Measurements from ENCODE around the gene TIGD1.

The TIGD1 gene

GRCh38 chr2:232550354-232551249, at the start of gene TIGD1, which contains the start of gene EIF4E2:
TSS of gene TIGD1 (minus strand) at chr2:232550557. CDS start at chr2:232549882, 675 bp downstream.
TSS of gene EIF4E2 (plus strand) at chr2:232550689. CDS start at chr2:232550725, 36 bp downstream.
- peak within 1 kb of the TSS; percentile 73 to 97 (median 83) for H3K4me3 ChIP-seq
- peak within 1 kb of the TSS; percentile 94 to 100 (median 98) for H3K27ac ChIP-seq

GRCh38 chr2:232598293-232598692, 47.9 kb upstream of the TIGD1 start:
- H3K4me3 ChIP-seq = no peak overlapping the region
- no peak overlapping the region for H3K27ac ChIP-seq

DNA sequence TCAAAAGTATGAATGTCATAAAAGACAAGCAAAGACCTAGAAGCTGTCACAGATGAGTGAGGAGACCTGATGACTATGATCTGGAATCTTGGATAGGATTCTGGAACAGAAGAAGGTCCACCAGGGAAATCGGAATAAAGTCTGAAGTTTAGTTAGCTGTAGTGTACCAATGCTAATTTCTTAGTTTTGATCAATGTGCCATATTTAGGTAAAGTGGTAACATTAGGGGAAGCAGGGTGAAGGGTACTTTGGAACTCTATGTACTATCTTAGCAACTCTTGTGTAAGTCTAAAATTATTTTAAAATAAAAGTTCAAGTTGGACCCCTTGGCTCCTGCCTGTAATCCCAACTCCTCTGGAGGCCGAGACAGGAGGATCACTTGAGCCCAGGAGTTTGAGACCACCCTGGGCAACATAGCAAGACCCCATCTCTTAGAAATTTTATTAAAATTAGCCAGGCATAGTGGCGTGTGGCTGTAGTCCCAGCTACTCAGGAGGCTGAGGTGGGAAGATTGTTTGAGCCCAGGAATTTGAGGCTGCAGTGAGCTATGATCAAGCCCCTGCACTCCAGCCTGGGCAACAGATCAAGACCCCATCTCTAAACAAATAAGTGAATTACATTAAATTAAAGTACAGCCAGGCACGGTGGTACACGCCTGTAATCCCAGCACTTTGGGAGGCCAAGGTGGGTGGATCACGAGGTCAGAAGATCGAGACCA, 47.2 kb upstream of the TIGD1 start:
- Histone ChIP-seq H3K4me3 (no peak overlapping the region), H3K27ac (no peak overlapping the region)

DNA sequence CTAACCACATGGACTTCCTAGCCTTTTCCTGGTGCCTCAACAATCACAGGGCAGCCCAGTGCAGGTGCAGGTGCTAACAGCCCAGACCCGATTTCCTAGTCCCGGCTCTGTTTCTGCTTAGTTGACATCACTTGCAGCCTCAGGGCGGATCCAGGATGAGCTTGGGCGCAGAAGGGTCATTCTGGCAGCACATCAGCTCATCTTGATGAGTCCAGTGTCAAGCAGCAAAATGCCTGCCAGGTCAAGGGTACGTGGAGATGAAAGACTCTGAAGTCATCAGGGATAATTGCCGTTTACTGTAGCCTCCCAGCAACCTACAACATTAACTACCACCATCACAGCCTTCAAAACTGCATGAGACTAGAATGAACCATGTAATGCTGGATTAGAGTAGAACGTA, 43.6 kb upstream of the TIGD1 start:
- no peak overlapping the region for H3K27ac ChIP-seq
- H3K4me3 ChIP-seq = no peak overlapping the region

- H3K4me3 ChIP-seq = no peak overlapping the region
- H3K27ac ChIP-seq = peak overlapping the region in 7 of 21 experiments; percentile 4 to 78 (median 28)
These were observed 42.5 kb upstream of the TIGD1 start for GRCh38 chr2:232592772-232593395.

- H3K27ac ChIP-seq = peak overlapping the region in 9 of 21 experiments; percentile 14 to 47 (median 39)
These were observed 38.6 kb upstream of the TIGD1 start for GRCh38 chr2:232588680-232589585.

GRCh38 chr2:232588031-232588430, 37.7 kb upstream of the TIGD1 start:
- no peak overlapping the region for H3K27ac ChIP-seq
- no peak overlapping the region for H3K4me3 ChIP-seq

More at GRCh38 chr2:232588680-232589585, 38.6 kb upstream of the TIGD1 start:
- no peak overlapping the region for H3K4me3 ChIP-seq

GRCh38 chr2:232587512-232587911, 37.2 kb upstream of the TIGD1 start:
- H3K4me3 ChIP-seq = no peak overlapping the region
- no peak overlapping the region for H3K27ac ChIP-seq

GRCh38 chr2:232586943-232587505, 36.7 kb upstream of the TIGD1 start:
- H3K4me3 ChIP-seq = no peak overlapping the region
- H3K27ac ChIP-seq = no peak overlapping the region

GRCh38 chr2:232584238-232584637, 33.9 kb upstream of the TIGD1 start:
- Histone ChIP-seq H3K27ac (no peak overlapping the region), H3K4me3 (no peak overlapping the region)

- Histone ChIP-seq H3K27ac (no peak overlapping the region), H3K4me3 (no peak overlapping the region)
These were observed 31.4 kb upstream of the TIGD1 start for GRCh38 chr2:232581725-232582124.

DNA sequence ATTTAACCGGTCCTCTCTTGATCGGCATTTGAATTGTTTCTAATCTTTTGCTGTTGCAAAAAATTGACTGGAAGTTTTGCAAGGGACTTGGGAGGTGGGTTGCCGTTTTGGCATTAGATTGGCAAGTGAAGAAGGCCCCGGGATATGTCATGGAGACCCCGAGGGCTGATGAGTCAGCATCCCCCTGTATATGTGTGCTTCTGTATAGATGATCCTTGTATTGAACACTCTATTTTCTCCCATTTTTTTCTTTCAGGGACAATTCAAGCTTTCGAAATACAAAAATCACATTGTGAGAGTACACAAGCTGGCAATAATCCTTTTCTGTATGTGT, 30.3 kb upstream of the TIGD1 start:
- no peak overlapping the region for H3K27ac ChIP-seq
- no peak overlapping the region for H3K4me3 ChIP-seq

GRCh38 chr2:232578626-232579025, 28.3 kb upstream of the TIGD1 start:
- Histone ChIP-seq H3K27ac (no peak overlapping the region), H3K4me3 (no peak overlapping the region)

DNA sequence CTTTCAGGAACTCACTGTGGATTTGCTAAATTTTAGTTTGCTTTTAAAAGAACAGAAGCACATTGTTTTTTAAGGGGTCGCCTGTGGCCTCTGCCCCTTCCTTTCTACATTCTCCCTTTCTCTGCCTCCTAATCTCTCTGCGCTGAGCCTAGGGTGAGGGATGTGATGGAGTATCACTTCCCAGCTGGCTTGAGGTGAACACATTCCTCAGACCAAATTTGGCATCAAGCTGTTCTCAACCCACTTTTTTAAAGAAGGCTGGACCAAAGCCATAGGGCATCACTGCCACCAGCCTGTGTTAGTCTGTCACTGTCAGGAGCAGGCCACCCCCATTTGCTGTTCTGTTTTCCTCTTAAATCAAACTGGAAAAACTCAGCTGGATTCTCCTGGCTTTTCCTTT, 27.5 kb upstream of the TIGD1 start:
- no peak overlapping the region for H3K27ac ChIP-seq

DNA sequence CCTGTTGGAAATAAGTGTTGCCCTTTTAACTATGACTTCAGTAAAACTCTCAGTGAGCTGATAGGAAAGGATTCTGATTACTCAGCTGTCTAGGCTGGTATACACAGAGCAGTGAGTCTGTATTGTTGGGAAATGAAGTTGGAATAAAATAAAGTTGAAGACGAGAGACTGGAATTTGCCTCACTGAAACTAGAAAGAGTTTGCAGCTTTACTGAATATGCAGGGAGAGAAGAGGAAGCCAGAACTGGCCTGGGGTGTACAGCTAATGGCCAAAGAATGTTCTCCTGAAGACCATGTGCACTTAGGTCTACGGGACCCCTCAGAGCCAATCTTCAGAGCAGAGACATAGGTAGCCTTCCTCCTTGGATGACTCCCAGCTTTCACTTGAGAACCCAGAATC, 26.6 kb upstream of the TIGD1 start:
- Histone ChIP-seq H3K4me3 (no peak overlapping the region), H3K27ac (no peak overlapping the region)

More for the DNA sequence above, 27.5 kb upstream of the TIGD1 start:
- no peak overlapping the region for H3K4me3 ChIP-seq

- H3K4me3 ChIP-seq = no peak overlapping the region
- no peak overlapping the region for H3K27ac ChIP-seq
These were observed 25.0 kb upstream of the TIGD1 start for GRCh38 chr2:232575404-232575746.

- Histone ChIP-seq H3K4me3 (no peak overlapping the region), H3K27ac (no peak overlapping the region)
These were observed 24.5 kb upstream of the TIGD1 start for GRCh38 chr2:232574674-232575403.

DNA sequence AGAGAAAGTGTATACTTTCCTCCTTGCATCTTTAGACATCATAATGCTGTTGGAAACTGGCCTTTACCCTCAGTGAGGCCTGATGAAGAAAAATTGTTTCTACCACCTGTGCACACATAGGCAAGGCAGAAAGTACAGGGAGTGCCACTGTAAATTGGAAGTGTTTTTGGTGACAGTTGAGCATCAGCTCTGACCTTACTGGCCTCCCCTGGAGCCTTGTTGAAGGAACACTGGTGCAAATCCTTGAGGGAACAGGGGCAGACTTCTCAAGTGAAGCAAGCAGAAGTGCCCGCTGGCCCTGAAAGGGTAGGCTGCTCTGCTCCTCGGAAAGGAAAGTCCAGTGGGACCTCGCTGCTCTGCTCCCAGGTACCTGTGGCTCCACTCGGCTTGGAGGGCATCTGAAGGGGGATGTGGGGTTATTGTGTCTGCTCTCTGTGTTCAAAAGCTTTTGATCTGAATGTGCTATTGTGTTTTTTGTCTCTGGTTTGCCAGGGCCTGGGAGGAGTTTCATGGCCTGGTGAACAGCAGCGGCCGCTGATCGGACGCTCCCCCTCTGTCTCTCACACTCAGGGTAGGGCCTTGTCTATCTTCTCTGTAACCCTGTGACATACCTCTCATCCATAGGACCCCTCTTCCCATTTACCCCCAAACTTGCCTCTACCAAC, 23.5 kb upstream of the TIGD1 start:
- Histone ChIP-seq H3K27ac (no peak overlapping the region), H3K4me3 (no peak overlapping the region)
